ENCODE measurements around the gene GLT1D1. TPM values are rescaled to one million over a fixed set of nuclear protein-coding genes. Genes with fewer than 3 reads are reported as not detected.

The GLT1D1 gene
- total RNA-seq, 4 donors from 2014 or later, result 0.19 to 0.75 (median 0.62) TPM; not detected in 1

DNA sequence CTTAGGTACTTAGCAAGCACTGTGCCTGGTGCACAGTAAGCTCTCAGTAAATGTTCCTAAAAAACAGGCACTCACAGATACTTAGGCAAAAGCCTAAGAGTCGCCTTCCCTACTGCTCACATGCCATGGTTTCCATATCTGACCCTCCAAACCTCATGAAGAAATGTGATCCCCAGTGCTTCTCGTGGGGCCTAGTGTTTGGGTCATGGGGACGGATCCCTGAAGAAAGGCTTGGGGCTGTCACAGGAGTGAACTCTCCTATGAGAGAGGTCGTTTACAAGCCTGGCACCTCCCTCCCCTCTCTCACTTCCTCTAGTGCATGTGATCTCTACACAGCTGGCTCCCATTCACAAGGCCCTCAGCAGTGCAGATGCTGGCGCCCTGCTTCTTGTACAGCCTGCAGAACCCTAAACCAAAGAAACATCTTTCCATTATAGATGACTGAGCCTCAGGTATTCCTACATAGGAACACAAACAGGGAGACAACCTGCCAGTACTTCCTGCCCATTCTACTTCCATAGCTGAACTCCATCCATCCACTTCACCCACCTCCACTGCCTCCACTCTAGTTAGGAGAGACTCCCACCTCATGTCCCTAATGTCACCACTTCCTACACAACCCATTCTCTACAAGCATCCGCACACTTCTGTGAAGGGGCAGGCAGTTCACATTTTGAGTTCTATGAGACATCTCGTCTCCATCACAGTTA lies 32.4 kb upstream of the GLT1D1 start:
- intact Hi-C loops (cut with DNase I), result no loop called here
- Histone ChIP-seq H3K9me3 (no peaks in the 10 kb centered on the region), H3K36me3 (peaks cover 0 to 5% (median 0%) of the 10 kb centered on the region in 3 donors), H3K27ac (peak overlapping the region in 1 of 4 donors; percentile 26), H3K4me3 (no peak overlapping the region), H3K27me3 (no peaks in the 10 kb centered on the region), H3K4me1 (peaks cover 20 to 81% (median 46%) of the 10 kb centered on the region in 3 donors)
- TF ChIP-seq, protein P1, sequence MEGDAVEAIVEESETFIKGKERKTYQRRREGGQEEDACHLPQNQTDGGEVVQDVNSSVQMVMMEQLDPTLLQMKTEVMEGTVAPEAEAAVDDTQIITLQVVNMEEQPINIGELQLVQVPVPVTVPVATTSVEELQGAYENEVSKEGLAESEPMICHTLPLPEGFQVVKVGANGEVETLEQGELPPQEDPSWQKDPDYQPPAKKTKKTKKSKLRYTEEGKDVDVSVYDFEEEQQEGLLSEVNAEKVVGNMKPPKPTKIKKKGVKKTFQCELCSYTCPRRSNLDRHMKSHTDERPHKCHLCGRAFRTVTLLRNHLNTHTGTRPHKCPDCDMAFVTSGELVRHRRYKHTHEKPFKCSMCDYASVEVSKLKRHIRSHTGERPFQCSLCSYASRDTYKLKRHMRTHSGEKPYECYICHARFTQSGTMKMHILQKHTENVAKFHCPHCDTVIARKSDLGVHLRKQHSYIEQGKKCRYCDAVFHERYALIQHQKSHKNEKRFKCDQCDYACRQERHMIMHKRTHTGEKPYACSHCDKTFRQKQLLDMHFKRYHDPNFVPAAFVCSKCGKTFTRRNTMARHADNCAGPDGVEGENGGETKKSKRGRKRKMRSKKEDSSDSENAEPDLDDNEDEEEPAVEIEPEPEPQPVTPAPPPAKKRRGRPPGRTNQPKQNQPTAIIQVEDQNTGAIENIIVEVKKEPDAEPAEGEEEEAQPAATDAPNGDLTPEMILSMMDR (IDR thresholded peaks at IDR 0.05), result no peak
- peak in 1 of 4 donors; percentile 43 for TF ChIP-seq POLR2A (IDR thresholded peaks at IDR 0.05)
- peak; percentile 25 for DNase-seq
- WGBS, 2 donors, result 66 to 71% methylated on average over 6 to 7 of the region's 7 CpGs

DNA sequence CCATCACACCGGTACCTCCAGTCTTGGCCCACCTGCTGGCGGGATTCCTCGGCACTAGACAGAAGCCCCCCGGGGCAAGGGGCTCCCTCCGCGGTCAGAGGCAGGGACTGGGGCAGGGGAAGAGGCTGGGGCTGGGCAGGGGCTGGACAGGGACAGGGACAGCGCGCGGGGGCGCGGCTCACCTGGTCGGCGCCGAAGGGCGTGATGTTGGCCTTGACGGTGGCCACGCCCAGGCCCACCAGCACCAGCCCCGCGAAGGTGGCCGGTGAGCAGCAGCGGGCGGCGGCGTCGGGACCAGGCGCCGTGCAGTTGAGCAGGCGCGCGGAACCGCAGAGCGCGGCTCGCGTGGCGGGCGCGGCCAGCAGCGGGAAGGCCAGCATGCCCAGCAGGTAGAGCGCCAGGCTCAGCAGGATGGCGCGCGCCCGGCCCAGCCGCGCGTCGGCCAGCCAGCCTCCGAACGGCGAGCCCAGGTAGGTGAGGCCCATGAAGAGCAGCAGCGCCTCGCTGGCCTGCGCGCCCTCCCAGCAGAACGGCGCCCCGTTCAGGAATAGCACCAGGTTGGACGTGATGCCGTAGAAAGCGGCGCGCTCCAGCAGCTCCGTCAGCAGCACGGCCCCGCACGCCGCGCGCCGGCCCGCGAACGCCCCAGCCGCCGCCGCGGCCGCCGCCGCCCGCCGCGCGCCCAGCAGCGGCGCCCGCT lies 29.9 kb upstream of the GLT1D1 start:
- H3K27me3 ChIP-seq, result no peaks in the 10 kb centered on the region
- no peak for DNase-seq
- intact Hi-C loops (cut with DNase I), result no loop called here
- no peaks in the 10 kb centered on the region for H3K9me3 ChIP-seq
- peak overlapping the region; percentile 78 to 95 (median 92) for H3K27ac ChIP-seq
- peaks cover 11 to 56% (median 26%) of the 10 kb centered on the region in 3 donors for H3K4me1 ChIP-seq
- no CpG with 5 or more reads among the region's 88 CpGs for WGBS, 2 donors
- peaks cover 0 to 5% (median 0%) of the 10 kb centered on the region in 3 donors for H3K36me3 ChIP-seq
- peak overlapping the region; percentile 88 to 99 (median 94) for H3K4me3 ChIP-seq
- no peak for TF ChIP-seq POLR2A (IDR thresholded peaks at IDR 0.05)
- TF ChIP-seq, protein P1 (IDR thresholded peaks at IDR 0.05), result no peak

DNA sequence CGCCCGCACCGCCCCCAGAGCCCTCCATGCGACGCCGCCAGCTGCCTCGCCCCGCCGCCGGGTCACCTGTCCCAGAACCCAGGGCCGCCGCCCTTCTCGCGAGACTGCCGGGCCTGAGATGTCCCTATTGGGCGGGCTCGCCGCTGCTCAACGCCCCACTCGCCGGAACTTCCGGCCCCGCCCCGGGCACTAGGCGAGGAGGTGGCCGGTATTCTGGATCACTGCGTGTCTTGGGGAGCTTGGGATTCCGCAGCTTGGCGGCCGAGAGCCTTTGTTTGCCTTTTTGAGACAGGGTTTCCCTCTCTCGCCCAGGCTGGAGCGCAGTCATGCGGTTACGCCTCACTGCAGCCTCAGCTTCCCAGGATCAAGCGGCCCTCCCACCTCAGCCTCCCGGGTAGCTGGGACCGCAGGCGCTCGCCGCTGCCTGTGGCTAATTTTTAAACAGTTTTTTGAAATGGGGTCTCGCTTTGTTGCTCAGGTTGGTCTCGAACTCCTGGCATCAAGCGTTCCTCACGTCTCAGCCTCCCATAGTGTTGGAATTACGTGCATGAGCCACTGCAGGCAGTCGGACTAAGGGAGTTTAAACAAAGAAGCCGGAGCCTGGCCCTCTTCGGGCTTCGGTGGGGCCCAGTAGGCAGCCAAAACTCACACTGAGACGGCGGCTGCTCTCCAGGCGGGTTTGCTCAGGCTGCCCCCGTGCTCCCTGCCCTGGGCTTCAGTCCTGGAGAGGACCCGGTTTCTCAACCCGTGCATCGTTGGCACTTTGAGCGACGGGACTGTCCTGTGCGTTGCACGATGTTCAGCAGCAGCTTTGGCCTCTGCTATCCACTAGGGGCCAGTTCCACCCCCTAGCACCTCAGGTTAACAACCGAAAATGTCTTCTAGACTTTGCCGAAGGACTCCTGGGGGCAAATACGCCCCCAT lies 29.1 kb upstream of the GLT1D1 start, which contains the start of gene SLC15A4:
TSS of gene SLC15A4 (minus strand) at position 43 of the 924 bp plus-strand sequence. CDS start at position 28, 15 bp downstream.
- TF ChIP-seq POLR2A (IDR thresholded peaks at IDR 0.05), result peak in 3 of 4 donors; percentile 75 to 96 (median 89)
- TF ChIP-seq, protein P1 (IDR thresholded peaks at IDR 0.05), result no peak
- intact Hi-C loops (cut with DNase I), result no loop called here
- Histone ChIP-seq H3K27me3 (no peaks in the 10 kb centered on the region), H3K36me3 (peaks cover 0 to 5% (median 0%) of the 10 kb centered on the region in 3 donors), H3K9me3 (no peaks in the 10 kb centered on the region), H3K27ac (peak within 1 kb of the TSS; percentile 91 to 95 (median 92)), H3K4me3 (peak within 1 kb of the TSS; percentile 88 to 99 (median 94)), H3K4me1 (peaks cover 11 to 48% (median 21%) of the 10 kb centered on the region in 3 donors)
- peak; percentile 93 for DNase-seq
- 4 to 43% methylated on average over 3 to 4 of the region's 63 CpGs for WGBS, 2 donors

DNA sequence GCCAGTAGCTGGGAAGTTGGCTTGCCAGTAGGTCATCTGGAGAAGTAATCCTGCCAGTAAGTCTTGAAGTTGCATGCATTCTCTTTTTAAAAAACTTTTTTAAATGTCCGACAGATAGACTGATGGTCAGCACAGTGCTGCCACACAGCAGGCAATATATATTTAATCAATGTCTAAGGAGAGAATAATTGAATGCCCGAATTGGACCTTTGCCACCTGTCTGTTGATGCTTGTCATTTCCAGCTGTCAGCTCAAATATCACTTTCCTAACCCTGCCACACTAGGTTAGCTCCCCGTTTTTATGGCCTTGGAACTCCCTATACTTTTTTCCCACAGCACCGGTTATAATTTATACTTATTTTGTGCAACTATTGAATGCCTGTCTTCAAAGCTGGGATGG lies 27.4 kb upstream of the GLT1D1 start:
- Histone ChIP-seq H3K36me3 (no peaks in the 10 kb centered on the region), H3K27me3 (peaks cover 0 to 2% (median 0%) of the 10 kb centered on the region in 4 donors), H3K9me3 (no peaks in the 10 kb centered on the region), H3K27ac (no peak overlapping the region), H3K4me3 (no peak overlapping the region), H3K4me1 (peaks cover 11 to 33% (median 17%) of the 10 kb centered on the region in 3 donors)
- TF ChIP-seq, protein P1 (IDR thresholded peaks at IDR 0.05), result no peak
- no peak for TF ChIP-seq POLR2A (IDR thresholded peaks at IDR 0.05)
- no peak for DNase-seq
- intact Hi-C loops (cut with DNase I), result no loop called here
- 82 to 93% methylated on average over 4 of the region's 4 CpGs for WGBS, 2 donors

All from esophagus squamous epithelium (tissue), 5 donors.